K562 (cell line): ENCODE results near the gene PTPN7. TPM values are rescaled to one million over a fixed set of nuclear protein-coding genes. Genes with fewer than 3 reads are reported as not detected.

Source experiments
- ARID2 ChIP-seq: fragments of 450-650 bp; IDR thresholded peaks from 2 replicates; pipeline ENCODE4 v1.6.1; 2017; ENCODE audit warnings: antibody characterized with exemption, mild to moderate bottlenecking
- CEBPB ChIP-seq: fragments of 450-650 bp; IDR thresholded peaks from 2 replicates; pipeline ENCODE4 v1.6.1; 2016; ENCODE audit warnings: missing genetic modification characterization, missing compliant biosample characterization
- CEBPG ChIP-seq, 3 experiments: fragments of 200-800 bp in 1 of 3; sonication (Bioruptor generic) in 1 of 3; sonication (generic) in 1 of 3; formaldehyde crosslinking in 1 of 3; IDR thresholded peaks in 2 of 3; conservative IDR thresholded peaks in 1 of 3; 2 replicates each; pipeline versions ENCODE4 v1.6.1 to v1.8.0; 2016 to 2022; ENCODE audit warnings: missing compliant biosample characterization in 2 of 3, missing genetic modification characterization in 2 of 3, mild to moderate bottlenecking in 1 of 3, missing genetic modification reagents in 1 of 3
- CTBP1 ChIP-seq: fragments of 450-650 bp; IDR thresholded peaks from 2 replicates; pipeline ENCODE4 v1.6.1; 2016; ENCODE audit warnings: borderline replicate concordance
- ESRRA ChIP-seq: fragments of 450-650 bp; IDR thresholded peaks from 2 replicates; pipeline ENCODE4 v1.6.1; 2014; ENCODE audit warnings: low read depth, mild to moderate bottlenecking, moderate library complexity, borderline replicate concordance
- HDGF ChIP-seq: fragments of 450-650 bp; IDR thresholded peaks from 2 replicates; pipeline ENCODE4 v1.6.1; 2016
- LEF1 ChIP-seq: fragments of 450-650 bp; IDR thresholded peaks from 2 replicates; pipeline ENCODE4 v1.6.1; 2016; ENCODE audit warnings: mild to moderate bottlenecking
- MEF2D ChIP-seq: conservative IDR thresholded peaks from 2 replicates; pipeline ENCODE4 v1.6.1; 2016; ENCODE audit warnings: low read depth, missing genetic modification characterization, missing compliant biosample characterization
- POLR2A ChIP-seq: fragments of 450-650 bp; conservative IDR thresholded peaks from 2 replicates; pipeline ENCODE4 v1.6.1; 2016
- POLR2AphosphoS5 ChIP-seq: IDR thresholded peaks from 2 replicates; pipeline ENCODE4 v1.6.1; 2011; ENCODE audit warnings: mild to moderate bottlenecking, low read depth, low read length, moderate library complexity; ENCODE audit not compliant: control insufficient read depth, insufficient read depth
- SRF ChIP-seq, 2 experiments: fragments of 250-450, 450-650 bp in 1 of 2; sonication (Bioruptor Pico) in 1 of 2; sonication (generic) in 1 of 2; formaldehyde crosslinking; IDR thresholded peaks; 2 replicates each; pipeline versions ENCODE4 v1.5.0 to v1.5.1; 2020 to 2022; ENCODE audit warnings: mild to moderate bottlenecking in 1 of 2, missing genetic modification reagents in 1 of 2
- SRSF9 ChIP-seq: fragments of 200-400 bp; formaldehyde crosslinking; IDR thresholded peaks from 2 replicates; pipeline ENCODE4 v1.6.1; 2017; ENCODE audit warnings: low read depth, low read length, borderline replicate concordance
- SUPT5H ChIP-seq: fragments of 450-650 bp; IDR thresholded peaks from 2 replicates; pipeline ENCODE4 v1.6.1; 2016
- ZNF445 ChIP-seq: fragments of 250-450 bp; sonication (Bioruptor Pico); IDR thresholded peaks from 2 replicates; pipeline ENCODE4 v1.4.0; 2020; ENCODE audit warnings: low read depth, mild to moderate bottlenecking, moderate library complexity
- ZNF778 ChIP-seq: fragments of 450-650 bp; formaldehyde crosslinking; IDR thresholded peaks from 2 replicates; pipeline ENCODE4 v1.4.0; 2020; ENCODE audit warnings: mild to moderate bottlenecking, moderate library complexity
- polyA plus RNA-seq, 8 experiments: library from polyadenylated mRNA; depleted of rRNA in 4 of 8; stranded (reverse) in 5 of 8; unstranded in 3 of 8; fragments of >200 nt; fragmentation: Nextera tagmentation in 2 of 8; fragmentation: Illumina TruSeq in 1 of 8; extraction: Ambion mirVana in 2 of 8; extraction: Trizol in 1 of 8; gene quantifications; 2 replicates each; pipeline versions ENCODE4 v1.2.1 to v1.2.3, GENCODE V29; 2011 to 2014; ENCODE audit warnings: inconsistent platforms in 1 of 8, missing spikeins in 1 of 8
- total RNA-seq, 7 experiments: library from RNA; depleted of rRNA in 6 of 7; stranded (reverse); fragments of >200 nt in 6 of 7; fragmentation: Illumina TruSeq in 2 of 7; extraction: Trizol in 2 of 7; gene quantifications; 2 replicates each; pipeline versions ENCODE4 v1.2.1 to v1.2.3, GENCODE V29; 2011 to 2021; ENCODE audit warnings: low replicate concordance in 1 of 7
- TF ChIP-seq, protein P1 (sequence below): fragments of 250-450 bp; sonication (Bioruptor Pico); IDR thresholded peaks from 2 replicates; pipeline ENCODE4 v1.4.0; 2020
- TF ChIP-seq, protein P2 (sequence below): sonication (generic); formaldehyde crosslinking; IDR thresholded peaks from 2 replicates; pipeline ENCODE4 v1.9.0; 2022; ENCODE audit warnings: mild to moderate bottlenecking, missing genetic modification reagents
- TF ChIP-seq, protein P3 (sequence below): fragments of 450-650 bp; IDR thresholded peaks from 2 replicates; pipeline ENCODE4 v1.6.1; 2016
- TF ChIP-seq, protein P4 (sequence below): sonication (generic); formaldehyde crosslinking; IDR thresholded peaks from 2 replicates; pipeline ENCODE4 v1.5.0; 2020; ENCODE audit warnings: missing genetic modification reagents

PTPN7 gene
- total and polyA plus RNA-seq, 9 of the 15 experiments (the other 6 are each of a cell fraction or from before 2014, with no cell fraction given): 18.7 to 144 (median 120) TPM

DNA sequence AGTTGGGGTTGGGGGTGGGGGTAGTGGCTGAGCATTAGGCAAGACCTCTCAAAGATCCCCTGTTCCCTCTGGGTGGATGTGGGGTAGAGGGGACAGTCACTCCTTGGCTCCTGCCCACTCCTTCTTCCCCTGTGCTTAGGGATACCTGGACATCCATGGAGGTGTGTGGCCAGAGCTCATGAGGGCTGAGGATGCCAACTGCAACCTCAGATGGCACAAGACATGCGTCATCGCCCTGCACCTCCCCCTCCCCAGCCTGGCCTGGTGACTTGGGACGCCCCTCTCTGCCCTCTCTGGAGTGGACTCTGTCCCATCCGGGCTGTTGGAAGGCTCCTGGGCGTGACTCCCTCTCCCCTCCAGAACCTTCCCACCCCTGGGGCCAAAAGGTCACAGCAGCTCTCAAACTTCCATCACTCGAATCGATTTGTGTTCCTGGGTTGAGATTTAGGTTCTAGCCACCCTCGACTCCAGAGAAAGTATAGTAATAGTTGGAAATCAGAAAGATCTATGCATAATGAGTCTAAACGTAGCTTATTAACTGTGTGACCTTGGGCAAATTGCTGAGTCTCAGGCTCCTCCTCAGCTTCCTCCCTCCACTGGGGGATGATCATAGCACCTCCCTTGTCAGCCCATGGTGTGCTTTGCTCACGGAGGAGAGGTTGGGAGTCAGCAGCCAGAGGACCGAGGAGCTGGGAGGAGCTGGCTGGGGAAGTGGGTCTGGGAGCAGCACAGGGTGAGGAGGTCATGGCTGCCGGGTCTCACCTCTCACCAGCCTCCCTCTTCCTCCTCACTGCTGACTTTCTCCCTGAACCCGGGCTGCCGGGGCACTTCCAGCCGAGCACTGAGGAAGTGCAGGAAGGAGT lies 2.2 kb upstream of the PTPN7 start (continued):
- TF ChIP-seq, protein P1, sequence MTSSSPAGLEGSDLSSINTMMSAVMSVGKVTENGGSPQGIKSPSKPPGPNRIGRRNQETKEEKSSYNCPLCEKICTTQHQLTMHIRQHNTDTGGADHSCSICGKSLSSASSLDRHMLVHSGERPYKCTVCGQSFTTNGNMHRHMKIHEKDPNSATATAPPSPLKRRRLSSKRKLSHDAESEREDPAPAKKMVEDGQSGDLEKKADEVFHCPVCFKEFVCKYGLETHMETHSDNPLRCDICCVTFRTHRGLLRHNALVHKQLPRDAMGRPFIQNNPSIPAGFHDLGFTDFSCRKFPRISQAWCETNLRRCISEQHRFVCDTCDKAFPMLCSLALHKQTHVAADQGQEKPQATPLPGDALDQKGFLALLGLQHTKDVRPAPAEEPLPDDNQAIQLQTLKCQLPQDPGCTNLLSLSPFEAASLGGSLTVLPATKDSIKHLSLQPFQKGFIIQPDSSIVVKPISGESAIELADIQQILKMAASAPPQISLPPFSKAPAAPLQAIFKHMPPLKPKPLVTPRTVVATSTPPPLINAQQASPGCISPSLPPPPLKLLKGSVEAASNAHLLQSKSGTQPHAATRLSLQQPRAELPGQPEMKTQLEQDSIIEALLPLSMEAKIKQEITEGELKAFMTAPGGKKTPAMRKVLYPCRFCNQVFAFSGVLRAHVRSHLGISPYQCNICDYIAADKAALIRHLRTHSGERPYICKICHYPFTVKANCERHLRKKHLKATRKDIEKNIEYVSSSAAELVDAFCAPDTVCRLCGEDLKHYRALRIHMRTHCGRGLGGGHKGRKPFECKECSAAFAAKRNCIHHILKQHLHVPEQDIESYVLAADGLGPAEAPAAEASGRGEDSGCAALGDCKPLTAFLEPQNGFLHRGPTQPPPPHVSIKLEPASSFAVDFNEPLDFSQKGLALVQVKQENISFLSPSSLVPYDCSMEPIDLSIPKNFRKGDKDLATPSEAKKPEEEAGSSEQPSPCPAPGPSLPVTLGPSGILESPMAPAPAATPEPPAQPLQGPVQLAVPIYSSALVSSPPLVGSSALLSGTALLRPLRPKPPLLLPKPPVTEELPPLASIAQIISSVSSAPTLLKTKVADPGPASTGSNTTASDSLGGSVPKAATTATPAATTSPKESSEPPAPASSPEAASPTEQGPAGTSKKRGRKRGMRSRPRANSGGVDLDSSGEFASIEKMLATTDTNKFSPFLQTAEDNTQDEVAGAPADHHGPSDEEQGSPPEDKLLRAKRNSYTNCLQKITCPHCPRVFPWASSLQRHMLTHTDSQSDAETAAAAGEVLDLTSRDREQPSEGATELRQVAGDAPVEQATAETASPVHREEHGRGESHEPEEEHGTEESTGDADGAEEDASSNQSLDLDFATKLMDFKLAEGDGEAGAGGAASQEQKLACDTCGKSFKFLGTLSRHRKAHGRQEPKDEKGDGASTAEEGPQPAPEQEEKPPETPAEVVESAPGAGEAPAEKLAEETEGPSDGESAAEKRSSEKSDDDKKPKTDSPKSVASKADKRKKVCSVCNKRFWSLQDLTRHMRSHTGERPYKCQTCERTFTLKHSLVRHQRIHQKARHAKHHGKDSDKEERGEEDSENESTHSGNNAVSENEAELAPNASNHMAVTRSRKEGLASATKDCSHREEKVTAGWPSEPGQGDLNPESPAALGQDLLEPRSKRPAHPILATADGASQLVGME (CRISPR knock-in tag): peak; percentile 56; the same call in 1 of the 2 replicates
- 0 out of 2 replicates have a peak, but pooled peaks have one; percentile 28 for TF ChIP-seq MEF2D (tag)
- TF ChIP-seq, protein P2, sequence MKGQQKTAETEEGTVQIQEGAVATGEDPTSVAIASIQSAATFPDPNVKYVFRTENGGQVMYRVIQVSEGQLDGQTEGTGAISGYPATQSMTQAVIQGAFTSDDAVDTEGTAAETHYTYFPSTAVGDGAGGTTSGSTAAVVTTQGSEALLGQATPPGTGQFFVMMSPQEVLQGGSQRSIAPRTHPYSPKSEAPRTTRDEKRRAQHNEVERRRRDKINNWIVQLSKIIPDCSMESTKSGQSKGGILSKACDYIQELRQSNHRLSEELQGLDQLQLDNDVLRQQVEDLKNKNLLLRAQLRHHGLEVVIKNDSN (CRISPR knock-in tag): 0 out of 2 replicates have a peak, but pooled peaks have one; percentile 34
- TF ChIP-seq, protein P3, sequence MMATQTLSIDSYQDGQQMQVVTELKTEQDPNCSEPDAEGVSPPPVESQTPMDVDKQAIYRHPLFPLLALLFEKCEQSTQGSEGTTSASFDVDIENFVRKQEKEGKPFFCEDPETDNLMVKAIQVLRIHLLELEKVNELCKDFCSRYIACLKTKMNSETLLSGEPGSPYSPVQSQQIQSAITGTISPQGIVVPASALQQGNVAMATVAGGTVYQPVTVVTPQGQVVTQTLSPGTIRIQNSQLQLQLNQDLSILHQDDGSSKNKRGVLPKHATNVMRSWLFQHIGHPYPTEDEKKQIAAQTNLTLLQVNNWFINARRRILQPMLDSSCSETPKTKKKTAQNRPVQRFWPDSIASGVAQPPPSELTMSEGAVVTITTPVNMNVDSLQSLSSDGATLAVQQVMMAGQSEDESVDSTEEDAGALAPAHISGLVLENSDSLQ: peak; percentile 45
- TF ChIP-seq POLR2AphosphoS5: peak; percentile 21; the same call in 1 of the 2 replicates
- TF ChIP-seq, protein P4, sequence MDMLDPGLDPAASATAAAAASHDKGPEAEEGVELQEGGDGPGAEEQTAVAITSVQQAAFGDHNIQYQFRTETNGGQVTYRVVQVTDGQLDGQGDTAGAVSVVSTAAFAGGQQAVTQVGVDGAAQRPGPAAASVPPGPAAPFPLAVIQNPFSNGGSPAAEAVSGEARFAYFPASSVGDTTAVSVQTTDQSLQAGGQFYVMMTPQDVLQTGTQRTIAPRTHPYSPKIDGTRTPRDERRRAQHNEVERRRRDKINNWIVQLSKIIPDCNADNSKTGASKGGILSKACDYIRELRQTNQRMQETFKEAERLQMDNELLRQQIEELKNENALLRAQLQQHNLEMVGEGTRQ (CRISPR knock-in tag): no peak
- TF ChIP-seq SUPT5H: peak; percentile 68
- TF ChIP-seq CEBPB: peak; percentile 85
- TF ChIP-seq LEF1: peak; percentile 15; the same call in 1 of the 2 replicates
- peak in 1 of 2 experiments; percentile 73; a peak in 1 of 4 replicates for TF ChIP-seq SRF (CRISPR knock-in tag; IDR thresholded peaks at IDR 0.05)
- TF ChIP-seq CEBPG (CRISPR knock-in tag; IDR thresholded peaks at IDR 0.05): peak; percentile 57
- TF ChIP-seq CEBPG (tag; conservative IDR thresholded peaks at IDR 0.05 in 1 of 2, IDR thresholded peaks at IDR 0.05 in 1 of 2): peak in 1 of 2 experiments; percentile 59; a peak in 2 of 4 replicates
- TF ChIP-seq ZNF445: 0 out of 2 replicates have a peak, but pooled peaks have one; percentile 48
- TF ChIP-seq ZNF778 (CRISPR knock-in tag): no peak
- peak; percentile 66; the same call in 1 of the 2 replicates for TF ChIP-seq HDGF
- no peak for TF ChIP-seq SRSF9
- no peak for TF ChIP-seq ARID2
- TF ChIP-seq ESRRA: peak; percentile 97
- peak; percentile 69 for TF ChIP-seq POLR2A
- peak; percentile 73; the same call in 1 of the 2 replicates for TF ChIP-seq CTBP1
